ENCODE results near the gene DYSF.

DYSF gene

GRCh38 chr2:71661782-71662181 lies 208.4 kb downstream of the DYSF start:
- TF ChIP-seq SIN3A (IDR thresholded peaks at IDR 0.05; ENCODE audit: borderline replicate concordance, insufficient read depth, low read length), result no peak
- TF ChIP-seq TAF1 (IDR thresholded peaks at IDR 0.05; ENCODE audit: borderline replicate concordance, insufficient read depth, low read length), result no peak
- TF ChIP-seq FOXP2 (optimal IDR thresholded peaks at IDR 0.05; ENCODE audit: borderline replicate concordance, extremely low read depth, extremely low read length, insufficient read depth), result no peak
- no peak for TF ChIP-seq POLR2AphosphoS5 (IDR thresholded peaks at IDR 0.05; ENCODE audit: low read depth, low read length)
- TF ChIP-seq REST (IDR thresholded peaks at IDR 0.05; ENCODE audit: insufficient read depth in 1 of 2, low read depth in 2 of 2, low read length in 2 of 2), result no peak

- no peak for TF ChIP-seq TAF1 (IDR thresholded peaks at IDR 0.05; ENCODE audit: borderline replicate concordance, insufficient read depth, low read length)
- no peak for TF ChIP-seq POLR2AphosphoS5 (IDR thresholded peaks at IDR 0.05; ENCODE audit: low read depth, low read length)
- TF ChIP-seq FOXP2 (optimal IDR thresholded peaks at IDR 0.05; ENCODE audit: borderline replicate concordance, extremely low read depth, extremely low read length, insufficient read depth), result no peak
- no peak for TF ChIP-seq REST (IDR thresholded peaks at IDR 0.05; ENCODE audit: insufficient read depth in 1 of 2, low read depth in 2 of 2, low read length in 2 of 2)
- no peak for TF ChIP-seq SIN3A (IDR thresholded peaks at IDR 0.05; ENCODE audit: borderline replicate concordance, insufficient read depth, low read length)
Measured at GRCh38 chr2:71662665-71663394, 209.5 kb downstream of the DYSF start.

GRCh38 chr2:71664161-71664560 lies 210.8 kb downstream of the DYSF start:
- TF ChIP-seq POLR2AphosphoS5 (IDR thresholded peaks at IDR 0.05; ENCODE audit: low read depth, low read length) (no peak), SIN3A (IDR thresholded peaks at IDR 0.05; ENCODE audit: borderline replicate concordance, insufficient read depth, low read length) (no peak), REST (IDR thresholded peaks at IDR 0.05; ENCODE audit: insufficient read depth in 1 of 2, low read depth in 2 of 2, low read length in 2 of 2) (no peak), TAF1 (IDR thresholded peaks at IDR 0.05; ENCODE audit: borderline replicate concordance, insufficient read depth, low read length) (no peak), FOXP2 (optimal IDR thresholded peaks at IDR 0.05; ENCODE audit: borderline replicate concordance, extremely low read depth, extremely low read length, insufficient read depth) (no peak)

- TF ChIP-seq TAF1 (IDR thresholded peaks at IDR 0.05; ENCODE audit: borderline replicate concordance, insufficient read depth, low read length) (no peak), SIN3A (IDR thresholded peaks at IDR 0.05; ENCODE audit: borderline replicate concordance, insufficient read depth, low read length) (no peak), REST (IDR thresholded peaks at IDR 0.05; ENCODE audit: insufficient read depth in 1 of 2, low read depth in 2 of 2, low read length in 2 of 2) (no peak), POLR2AphosphoS5 (IDR thresholded peaks at IDR 0.05; ENCODE audit: low read depth, low read length) (no peak), FOXP2 (optimal IDR thresholded peaks at IDR 0.05; ENCODE audit: borderline replicate concordance, extremely low read depth, extremely low read length, insufficient read depth) (no peak)
Measured at GRCh38 chr2:71665168-71666093, 212.1 kb downstream of the DYSF start.

All from PFSK-1 (cell line).